Uterus (tissue), 4 donors: ENCODE results near the gene SLC16A12. TPM values are rescaled to one million over a fixed set of nuclear protein-coding genes. Genes with fewer than 3 reads are reported as not detected.

Experiments
- DNase-seq, 2 donors: peaks; one replicate each; pipeline ENCODE4 v3.0.0-alpha.2; 2019 to 2020
- H3K27ac ChIP-seq, 2 donors: fragments of 200-600 bp; sonication (generic); 1 replicate in 1 of 2; 2 replicates in 1 of 2; pipeline ENCODE4 v1.5.1; 2016 to 2018
- H3K27me3 ChIP-seq, 2 donors: fragments of 200-600 bp; sonication (generic); one replicate each; pipeline ENCODE4 v1.5.1; 2018 to 2019; ENCODE audit warnings: control low read depth in 1 of 2
- H3K36me3 ChIP-seq, 2 donors: fragments of 200-600 bp; sonication (generic); one replicate each; pipeline ENCODE4 v1.5.1; 2019; ENCODE audit warnings: control low read depth in 1 of 2
- H3K4me1 ChIP-seq, 2 donors: fragments of 200-600 bp; sonication (generic); one replicate each; pipeline ENCODE4 v1.5.1; 2018 to 2019; ENCODE audit warnings: control low read depth in 1 of 2
- H3K4me3 ChIP-seq, 2 donors: fragments of 200-600 bp; sonication (generic); 1 replicate in 1 of 2; 2 replicates in 1 of 2; pipeline ENCODE4 v1.5.1; 2018 to 2019; ENCODE audit warnings: mild to moderate bottlenecking in 1 of 2
- H3K9me3 ChIP-seq, 2 donors: fragments of 200-600 bp; sonication (generic); one replicate each; pipeline ENCODE4 v1.5.1; 2019; ENCODE audit warnings: control low read depth in 1 of 2
- POLR2A ChIP-seq, 2 donors: fragments of 450-650 bp; IDR thresholded peaks; one replicate each; pipeline ENCODE4 v1.6.1; 2016; ENCODE audit warnings: antibody characterized with exemption in 2 of 2, mild to moderate bottlenecking in 1 of 2, moderate library complexity in 1 of 2
- intact Hi-C: fragments of 100-400 bp; cut with DNase I; formaldehyde crosslinking; loops from one replicate; pipeline ENCODE4 v1.15.1; 2023; ENCODE audit warnings: low total_unique reads
- total RNA-seq, 4 donors: library from RNA; depleted of rRNA in 3 of 4; stranded (reverse); fragments of >200 nt in 3 of 4; gene quantifications; one replicate each; pipeline versions ENCODE4 v1.1.0 to v1.2.4, GENCODE V29; 2014 to 2023
- TF ChIP-seq, protein P1 (sequence below), 4 experiments: fragments of 200-600 bp in 2 of 4; fragments of 450-650 bp in 2 of 4; sonication (generic) in 2 of 4; IDR thresholded peaks; one replicate each; pipeline ENCODE4 v1.5.1; 2016 to 2019; ENCODE audit warnings: antibody characterized with exemption in 4 of 4, mild to moderate bottlenecking in 2 of 4, moderate library complexity in 1 of 4
- donor health status: DM: yes; HTN: yes; CAD: no.

Gene SLC16A12
- total RNA-seq, 4 donors from 2014 or later = 0.26 to 7.4 (median 0.51) TPM

DNA sequence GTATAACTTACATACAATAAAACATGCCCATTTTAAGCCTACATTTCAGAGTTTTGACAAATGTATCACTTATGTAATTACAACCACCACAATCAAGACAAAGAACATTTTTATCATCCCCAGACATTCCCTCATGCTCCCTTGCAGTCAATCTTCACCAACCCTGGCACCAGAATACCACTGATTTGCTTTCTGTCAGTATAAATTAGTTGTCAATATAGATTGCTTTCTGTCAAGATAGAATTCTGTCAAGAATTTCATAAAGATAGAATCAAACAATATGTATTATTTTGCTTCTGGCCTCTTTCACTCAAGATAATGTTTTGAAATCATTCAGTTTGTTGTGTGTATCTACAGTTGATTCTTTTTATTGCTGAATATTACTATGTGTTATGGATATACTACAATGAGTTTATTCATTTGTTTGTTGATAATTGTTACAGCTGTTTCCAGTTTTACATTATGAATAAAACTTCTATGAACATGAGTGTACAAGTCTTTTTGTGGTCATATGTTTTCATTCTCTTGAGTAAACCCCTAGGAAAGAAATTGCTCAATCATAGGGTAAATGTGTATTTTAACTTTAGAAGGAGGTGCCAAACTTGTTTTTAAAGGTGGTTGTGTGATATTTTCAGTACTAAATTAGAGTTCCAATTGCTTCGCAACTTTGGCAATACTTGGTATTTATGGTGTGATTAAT is 64.1 kb downstream of the SLC16A12 start:
- Histone ChIP-seq H3K4me3 (no peak overlapping the region), H3K4me1 (peaks cover 0 to 6% of the 10 kb centered on the region in 2 donors), H3K27ac (no peak overlapping the region), H3K36me3 (no peaks in the 10 kb centered on the region), H3K27me3 (no peaks in the 10 kb centered on the region), H3K9me3 (no peaks in the 10 kb centered on the region)
- no peak for DNase-seq
- TF ChIP-seq, protein P1, sequence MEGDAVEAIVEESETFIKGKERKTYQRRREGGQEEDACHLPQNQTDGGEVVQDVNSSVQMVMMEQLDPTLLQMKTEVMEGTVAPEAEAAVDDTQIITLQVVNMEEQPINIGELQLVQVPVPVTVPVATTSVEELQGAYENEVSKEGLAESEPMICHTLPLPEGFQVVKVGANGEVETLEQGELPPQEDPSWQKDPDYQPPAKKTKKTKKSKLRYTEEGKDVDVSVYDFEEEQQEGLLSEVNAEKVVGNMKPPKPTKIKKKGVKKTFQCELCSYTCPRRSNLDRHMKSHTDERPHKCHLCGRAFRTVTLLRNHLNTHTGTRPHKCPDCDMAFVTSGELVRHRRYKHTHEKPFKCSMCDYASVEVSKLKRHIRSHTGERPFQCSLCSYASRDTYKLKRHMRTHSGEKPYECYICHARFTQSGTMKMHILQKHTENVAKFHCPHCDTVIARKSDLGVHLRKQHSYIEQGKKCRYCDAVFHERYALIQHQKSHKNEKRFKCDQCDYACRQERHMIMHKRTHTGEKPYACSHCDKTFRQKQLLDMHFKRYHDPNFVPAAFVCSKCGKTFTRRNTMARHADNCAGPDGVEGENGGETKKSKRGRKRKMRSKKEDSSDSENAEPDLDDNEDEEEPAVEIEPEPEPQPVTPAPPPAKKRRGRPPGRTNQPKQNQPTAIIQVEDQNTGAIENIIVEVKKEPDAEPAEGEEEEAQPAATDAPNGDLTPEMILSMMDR (IDR thresholded peaks at IDR 0.05) = no peak
- TF ChIP-seq POLR2A (IDR thresholded peaks at IDR 0.05) = no peak
- intact Hi-C loops = no loop called here

DNA sequence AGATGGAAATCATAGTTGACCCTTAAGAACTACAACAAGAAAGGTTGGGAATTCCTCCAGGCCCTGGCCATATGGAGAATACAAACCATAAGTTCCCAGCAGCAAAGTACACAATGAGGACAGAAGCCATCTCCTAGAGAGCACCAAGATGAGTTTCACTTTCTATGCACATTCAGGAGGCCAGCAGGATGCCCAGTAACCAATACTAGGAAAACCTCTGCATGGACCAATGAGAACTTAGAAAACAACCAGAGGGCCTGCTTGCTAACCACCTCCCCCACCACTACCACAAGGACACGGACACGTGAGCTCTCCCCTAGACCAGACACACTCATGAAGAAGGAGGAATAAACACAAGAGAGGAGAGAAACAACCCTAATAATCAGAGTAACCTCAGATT is 64.8 kb downstream of the SLC16A12 start:
- no peak overlapping the region for H3K27ac ChIP-seq
- TF ChIP-seq POLR2A (IDR thresholded peaks at IDR 0.05) = no peak
- TF ChIP-seq, protein P1 (IDR thresholded peaks at IDR 0.05) = no peak
- H3K36me3 ChIP-seq = no peaks in the 10 kb centered on the region
- H3K27me3 ChIP-seq = no peaks in the 10 kb centered on the region
- no peak for DNase-seq
- H3K4me1 ChIP-seq = peaks cover 0 to 6% of the 10 kb centered on the region in 2 donors
- H3K9me3 ChIP-seq = no peaks in the 10 kb centered on the region
- intact Hi-C loops = no loop called here
- H3K4me3 ChIP-seq = no peak overlapping the region

DNA sequence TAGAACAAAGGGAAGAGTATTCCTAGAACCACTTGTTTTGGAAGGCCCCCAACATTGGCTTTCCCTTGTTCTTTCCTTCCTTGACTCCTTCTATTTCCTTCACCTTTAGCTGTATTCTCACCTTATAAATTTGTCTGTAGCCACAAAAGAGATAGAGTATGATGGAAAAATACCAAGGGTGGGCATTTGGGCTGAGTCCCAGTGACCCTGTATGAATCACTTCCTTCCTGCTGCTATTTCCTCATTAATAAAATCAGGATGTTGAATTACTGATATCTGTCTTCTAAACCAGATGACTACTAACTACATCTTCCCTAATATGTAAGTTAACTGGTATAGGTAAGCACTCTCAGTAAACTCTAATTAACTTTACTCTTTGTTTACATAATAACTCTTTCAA is 65.9 kb downstream of the SLC16A12 start:
- DNase-seq = no peak
- Histone ChIP-seq H3K4me1 (no peaks in the 10 kb centered on the region), H3K4me3 (no peak overlapping the region), H3K27me3 (no peaks in the 10 kb centered on the region), H3K36me3 (no peaks in the 10 kb centered on the region), H3K9me3 (no peaks in the 10 kb centered on the region), H3K27ac (no peak overlapping the region)
- intact Hi-C loops = no loop called here
- TF ChIP-seq, protein P1 (IDR thresholded peaks at IDR 0.05) = no peak
- TF ChIP-seq POLR2A (IDR thresholded peaks at IDR 0.05) = no peak

DNA sequence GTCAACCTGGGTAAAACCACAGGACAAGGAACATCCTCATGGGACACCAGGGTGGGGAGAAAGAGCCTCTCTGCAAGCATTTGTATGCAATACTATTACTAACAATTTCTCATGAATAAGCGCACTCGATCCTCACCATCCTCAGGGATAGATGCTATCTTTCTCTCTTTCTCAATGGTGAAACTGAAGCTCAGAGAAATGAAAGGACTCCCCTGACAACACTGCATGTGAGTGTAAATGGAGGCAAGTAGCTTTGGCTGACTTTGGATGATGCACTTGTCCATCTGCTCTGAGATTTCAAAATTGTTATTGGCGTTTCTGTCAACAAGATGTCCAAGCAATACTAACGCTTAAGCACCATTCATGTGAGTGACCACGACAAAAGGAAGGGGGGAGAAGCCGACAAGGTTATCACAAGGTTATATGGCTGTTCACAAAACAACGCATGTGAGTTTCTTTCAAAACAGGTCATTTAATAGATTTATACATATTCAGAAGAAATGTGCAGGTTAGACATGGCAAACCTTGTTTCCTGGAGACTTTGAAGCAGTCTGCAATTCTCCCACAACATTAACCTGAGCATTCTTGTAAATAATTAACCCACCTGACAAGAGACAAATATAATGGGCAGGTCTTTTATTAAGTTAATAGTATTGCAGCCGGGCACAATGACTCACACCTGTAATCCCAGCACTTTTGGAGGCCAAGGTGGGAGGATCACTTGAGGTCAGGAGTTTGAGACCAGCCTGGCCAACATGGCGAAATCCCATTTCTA is 67.0 kb downstream of the SLC16A12 start:
- H3K27ac ChIP-seq = no peak overlapping the region
- no peaks in the 10 kb centered on the region for H3K9me3 ChIP-seq
- TF ChIP-seq, protein P1 (IDR thresholded peaks at IDR 0.05) = no peak
- TF ChIP-seq POLR2A (IDR thresholded peaks at IDR 0.05) = no peak
- H3K27me3 ChIP-seq = no peaks in the 10 kb centered on the region
- H3K4me1 ChIP-seq = no peaks in the 10 kb centered on the region
- H3K4me3 ChIP-seq = no peak overlapping the region
- no peaks in the 10 kb centered on the region for H3K36me3 ChIP-seq
- DNase-seq = no peak
- intact Hi-C loops = no loop called here

DNA sequence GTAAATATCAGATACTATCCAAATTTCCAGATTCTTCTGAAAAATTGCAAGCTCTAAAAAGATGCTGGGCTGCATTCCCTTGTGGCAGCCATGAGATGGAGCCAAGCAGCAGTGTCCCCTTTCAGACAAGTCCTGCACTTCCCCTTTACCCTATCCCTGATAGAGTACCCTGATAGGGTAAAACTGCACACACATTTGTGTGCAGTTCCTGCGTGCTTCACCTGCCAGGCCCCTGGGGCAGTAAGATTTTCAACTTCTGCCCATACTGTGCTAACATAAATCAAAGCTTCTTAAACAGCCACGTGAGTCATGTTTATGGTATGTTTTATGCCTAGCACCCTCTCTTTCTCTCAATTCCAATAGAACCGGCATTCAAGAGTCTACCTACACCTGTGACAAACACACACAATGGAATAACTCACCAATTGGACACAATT is 68.8 kb downstream of the SLC16A12 start:
- Histone ChIP-seq H3K27me3 (no peaks in the 10 kb centered on the region), H3K4me1 (no peaks in the 10 kb centered on the region), H3K4me3 (no peak overlapping the region), H3K9me3 (no peaks in the 10 kb centered on the region), H3K36me3 (no peaks in the 10 kb centered on the region), H3K27ac (no peak overlapping the region)
- DNase-seq = no peak
- intact Hi-C loops = no loop called here
- TF ChIP-seq, protein P1 (IDR thresholded peaks at IDR 0.05) = peak in 1 of 4 experiments; percentile 18
- TF ChIP-seq POLR2A (IDR thresholded peaks at IDR 0.05) = no peak
